Right lobe of liver (tissue), 4 donors: Measurements from ENCODE around the gene LEPR.

Experiments
- CTCF ChIP-seq, 4 donors: fragments of 200-600 bp in 3 of 4; fragments of 450-650 bp in 1 of 4; IDR thresholded peaks; one replicate each; pipeline versions ENCODE4 v1.5.1 to v1.8.0; 2016 to 2022; ENCODE audit warnings: antibody characterized with exemption in 4 of 4, mild to moderate bottlenecking in 2 of 4
- POLR2A ChIP-seq: fragments of 450-650 bp; IDR thresholded peaks from one replicate; pipeline ENCODE4 v1.6.1; 2017; ENCODE audit warnings: antibody characterized with exemption, mild to moderate bottlenecking
- donor health status: DM: no; HTN: no; CAD: no.
- donor health status: DM: no; HTN: no; CAD: no.
- donor health status: DM: no; HTN: yes; CAD: no.

GRCh38 chr1:65392497-65392896 is 28.0 kb upstream of the LEPR start:
- TF ChIP-seq POLR2A = no peak
- no peak for TF ChIP-seq CTCF (IDR thresholded peaks at IDR 0.05)
